Thyroid gland (tissue), 4 donors: ENCODE results near the gene C1QTNF8.

Source experiments
- POLR2A ChIP-seq, 2 donors: fragments of 450-650 bp; IDR thresholded peaks; one replicate each; pipeline ENCODE4 v1.6.1; 2017; ENCODE audit warnings: antibody characterized with exemption in 2 of 2, mild to moderate bottlenecking in 2 of 2, moderate library complexity in 1 of 2
- TF ChIP-seq, protein P1 (sequence below), 6 experiments: fragments of 200-600 bp in 3 of 6; fragments of 450-650 bp in 3 of 6; sonication (generic) in 3 of 6; IDR thresholded peaks; one replicate each; pipeline ENCODE4 v1.5.1; 2016 to 2019; ENCODE audit warnings: antibody characterized with exemption in 6 of 6, mild to moderate bottlenecking in 2 of 6, inconsistent platforms in 1 of 6, moderate library complexity in 1 of 6

DNA sequence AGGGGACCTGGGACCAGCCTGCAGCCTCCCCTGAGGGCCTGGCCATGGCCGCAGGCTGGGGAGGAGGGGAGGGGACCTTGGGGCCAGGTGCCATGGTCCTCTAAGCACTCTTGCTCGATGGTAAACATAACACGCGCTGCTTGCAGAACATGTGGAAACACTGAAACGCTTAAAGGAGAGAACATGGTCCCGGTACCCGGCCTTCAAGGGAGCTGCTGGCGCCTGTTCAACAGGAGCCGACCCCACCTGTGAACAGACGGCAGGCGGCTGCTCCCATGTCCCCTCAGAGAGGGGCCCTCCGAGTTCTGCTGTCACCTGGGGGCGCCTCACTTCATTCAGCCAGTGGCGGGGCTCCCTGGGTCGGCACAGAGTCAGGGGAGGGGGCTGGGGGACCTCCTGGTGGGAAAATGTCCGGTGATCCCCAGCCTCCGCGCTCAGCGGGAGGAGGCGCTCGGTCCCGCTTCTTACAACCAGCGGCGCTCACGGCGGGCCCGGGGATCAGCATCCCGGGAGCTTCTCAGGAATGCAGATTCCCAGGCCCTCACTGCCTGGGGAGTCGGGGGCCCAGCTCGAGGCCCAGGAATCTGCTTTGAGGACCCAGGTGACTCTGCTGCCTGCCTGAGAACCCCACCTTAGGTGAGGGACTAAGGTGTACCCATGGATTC lies 24.4 kb downstream of the C1QTNF8 start:
- TF ChIP-seq, protein P1, sequence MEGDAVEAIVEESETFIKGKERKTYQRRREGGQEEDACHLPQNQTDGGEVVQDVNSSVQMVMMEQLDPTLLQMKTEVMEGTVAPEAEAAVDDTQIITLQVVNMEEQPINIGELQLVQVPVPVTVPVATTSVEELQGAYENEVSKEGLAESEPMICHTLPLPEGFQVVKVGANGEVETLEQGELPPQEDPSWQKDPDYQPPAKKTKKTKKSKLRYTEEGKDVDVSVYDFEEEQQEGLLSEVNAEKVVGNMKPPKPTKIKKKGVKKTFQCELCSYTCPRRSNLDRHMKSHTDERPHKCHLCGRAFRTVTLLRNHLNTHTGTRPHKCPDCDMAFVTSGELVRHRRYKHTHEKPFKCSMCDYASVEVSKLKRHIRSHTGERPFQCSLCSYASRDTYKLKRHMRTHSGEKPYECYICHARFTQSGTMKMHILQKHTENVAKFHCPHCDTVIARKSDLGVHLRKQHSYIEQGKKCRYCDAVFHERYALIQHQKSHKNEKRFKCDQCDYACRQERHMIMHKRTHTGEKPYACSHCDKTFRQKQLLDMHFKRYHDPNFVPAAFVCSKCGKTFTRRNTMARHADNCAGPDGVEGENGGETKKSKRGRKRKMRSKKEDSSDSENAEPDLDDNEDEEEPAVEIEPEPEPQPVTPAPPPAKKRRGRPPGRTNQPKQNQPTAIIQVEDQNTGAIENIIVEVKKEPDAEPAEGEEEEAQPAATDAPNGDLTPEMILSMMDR (IDR thresholded peaks at IDR 0.05): no peak
- no peak for TF ChIP-seq POLR2A (IDR thresholded peaks at IDR 0.05)
